ENCODE results near the gene SLC35G1.

GRCh38 chr10:93907059-93907458 is 13.3 kb downstream of the SLC35G1 start:
- no peak for TF ChIP-seq CTCF (IDR thresholded peaks at IDR 0.05; ENCODE audit: control extremely low read depth in 1 of 3, insufficient read depth in 1 of 3, low read depth in 1 of 3, low read length in 3 of 3)
- TF ChIP-seq CREB1 (IDR thresholded peaks at IDR 0.05): no peak
- no peak for TF ChIP-seq TAF1 (IDR thresholded peaks at IDR 0.05; ENCODE audit: low read depth, low read length)
- no peak for TF ChIP-seq JUND (IDR thresholded peaks at IDR 0.05; ENCODE audit: low read length)
- TF ChIP-seq BRCA1 (IDR thresholded peaks at IDR 0.05; ENCODE audit: low read depth, low read length): no peak
- TF ChIP-seq, protein P1, sequence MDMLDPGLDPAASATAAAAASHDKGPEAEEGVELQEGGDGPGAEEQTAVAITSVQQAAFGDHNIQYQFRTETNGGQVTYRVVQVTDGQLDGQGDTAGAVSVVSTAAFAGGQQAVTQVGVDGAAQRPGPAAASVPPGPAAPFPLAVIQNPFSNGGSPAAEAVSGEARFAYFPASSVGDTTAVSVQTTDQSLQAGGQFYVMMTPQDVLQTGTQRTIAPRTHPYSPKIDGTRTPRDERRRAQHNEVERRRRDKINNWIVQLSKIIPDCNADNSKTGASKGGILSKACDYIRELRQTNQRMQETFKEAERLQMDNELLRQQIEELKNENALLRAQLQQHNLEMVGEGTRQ (IDR thresholded peaks at IDR 0.05; ENCODE audit: low read length): no peak
- no peak for TF ChIP-seq EZH2 (IDR thresholded peaks at IDR 0.05; ENCODE audit: low read depth, low read length, severe bottlenecking)
- no peak for TF ChIP-seq GABPA (IDR thresholded peaks at IDR 0.05; ENCODE audit: borderline replicate concordance, insufficient read depth, low read length)
- TF ChIP-seq CEBPB (IDR thresholded peaks at IDR 0.05; ENCODE audit: low read depth, low read length): no peak

All from H1 (cell line).